Measurements from ENCODE around the gene MAOB.
A peak's percentile ranks its signal among the peaks of the same experiment; 100 is the strongest.
"Not testable (repeated sequence)": the region's sequence is repeated elsewhere in the genome, so short reads cannot be mapped to it uniquely, and the experiment has no call there.

The MAOB gene

DNA sequence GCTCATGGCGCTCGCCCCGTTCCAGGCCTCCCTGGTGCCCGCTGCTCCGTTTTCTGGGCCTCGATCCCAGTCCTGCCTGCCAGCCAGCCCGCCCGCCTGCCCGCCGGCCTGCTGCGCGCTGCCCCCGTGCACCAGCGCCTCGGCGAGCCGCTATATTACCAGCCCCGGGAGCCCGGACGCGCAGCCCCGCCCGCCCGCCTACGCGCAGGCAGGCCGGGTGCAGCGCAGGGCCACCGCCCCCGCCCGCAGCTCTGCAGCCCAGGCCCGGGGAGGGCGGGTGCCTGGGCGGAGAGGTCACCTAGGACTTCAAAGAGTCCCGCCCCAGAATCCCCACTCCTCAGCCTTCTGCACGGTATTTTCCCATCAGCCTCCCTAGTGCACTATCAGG, at the start of gene MAOB:
TSS of gene MAOB (minus strand) at position 157 of the 388 bp plus-strand sequence. CDS start at position 6, 151 bp downstream.
- DNase-seq (ENCODE audit: low spot score) = peak; percentile 33

DNA sequence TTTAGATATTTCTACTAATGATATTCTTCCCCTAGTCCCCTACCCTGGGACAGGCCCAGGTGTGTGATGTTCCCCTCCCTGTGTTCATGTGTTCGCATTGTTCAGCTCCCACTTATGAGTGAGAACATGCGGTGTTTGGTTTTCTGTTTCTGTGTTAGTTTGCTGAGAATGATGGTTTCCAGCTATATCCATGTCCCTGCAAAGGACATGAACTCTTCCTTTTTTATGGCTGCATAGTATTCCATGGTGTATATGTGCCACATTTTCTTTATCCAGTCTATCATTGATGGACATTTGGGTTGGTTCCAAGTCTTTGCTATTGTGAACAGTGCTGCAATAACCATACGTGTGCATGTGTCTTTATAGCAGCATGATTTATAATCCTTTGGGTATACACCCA, 39.8 kb upstream of the MAOB start:
- not testable (repeated sequence) for DNase-seq (ENCODE audit: low spot score)

GRCh38 chrX:43910772-43911171, 28.5 kb upstream of the MAOB start:
- not testable (repeated sequence) for DNase-seq (ENCODE audit: low spot score)

GRCh38 chrX:43910012-43910411, 27.8 kb upstream of the MAOB start:
- DNase-seq (ENCODE audit: low spot score) = no peak

GRCh38 chrX:43909141-43909540, 26.9 kb upstream of the MAOB start:
- no peak for DNase-seq (ENCODE audit: low spot score)

- no peak for DNase-seq (ENCODE audit: low spot score)
Measured at GRCh38 chrX:43899878-43900815, 17.9 kb upstream of the MAOB start.

DNA sequence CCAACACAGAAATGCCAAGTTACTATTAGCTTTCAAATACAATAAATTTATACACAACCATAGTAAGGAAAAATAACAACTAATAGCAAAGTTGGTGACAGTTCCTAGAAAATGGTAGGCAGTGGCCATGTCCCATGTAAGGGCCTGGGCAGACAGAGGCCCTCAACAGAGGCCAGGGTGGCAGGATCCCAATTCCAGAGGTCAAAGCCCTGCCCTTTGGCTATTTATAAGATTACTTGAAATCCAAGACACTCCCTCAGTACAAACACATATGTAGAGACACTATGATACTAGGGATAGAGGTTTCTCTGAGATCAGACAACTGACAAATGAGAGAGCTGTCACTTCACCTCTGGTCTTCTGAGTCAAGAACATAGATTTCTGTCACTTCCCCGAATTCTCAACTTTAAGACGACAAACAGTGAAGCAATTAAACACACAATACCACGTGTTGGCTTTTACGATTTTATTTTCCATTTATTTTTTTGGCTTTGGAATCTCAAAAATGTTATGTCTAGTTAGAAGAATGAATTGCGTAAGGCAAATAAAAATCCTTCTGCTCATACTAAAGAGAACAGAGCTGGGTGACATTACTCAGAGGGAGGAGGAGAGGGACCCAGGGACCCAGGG, 16.3 kb upstream of the MAOB start:
- DNase-seq (ENCODE audit: low spot score) = no peak

GRCh38 chrX:43897290-43897689, 15.0 kb upstream of the MAOB start:
- DNase-seq (ENCODE audit: low spot score) = no peak

GRCh38 chrX:43892336-43892870, 10.2 kb upstream of the MAOB start:
- DNase-seq (ENCODE audit: low spot score) = no peak

DNA sequence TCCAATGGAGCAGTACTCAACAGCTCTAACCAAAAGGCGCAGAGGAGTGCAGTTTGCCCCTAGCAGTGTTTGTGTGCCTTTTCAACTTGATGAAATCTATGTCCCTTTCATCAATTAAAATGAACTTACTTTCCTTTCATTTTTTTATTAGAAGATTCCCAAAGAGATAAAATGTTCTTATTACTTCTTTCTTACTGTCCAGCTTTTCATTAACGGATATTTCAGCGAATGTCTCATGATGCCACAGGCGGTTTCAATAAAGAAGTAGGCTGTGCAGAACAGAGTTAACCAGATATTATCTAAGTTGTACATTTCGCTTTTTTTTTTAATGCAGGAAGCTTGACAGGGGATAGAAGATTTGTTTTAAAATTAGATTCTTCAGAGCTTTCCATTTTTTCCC, 3.4 kb upstream of the MAOB start:
- DNase-seq (ENCODE audit: low spot score) = no peak

DNA sequence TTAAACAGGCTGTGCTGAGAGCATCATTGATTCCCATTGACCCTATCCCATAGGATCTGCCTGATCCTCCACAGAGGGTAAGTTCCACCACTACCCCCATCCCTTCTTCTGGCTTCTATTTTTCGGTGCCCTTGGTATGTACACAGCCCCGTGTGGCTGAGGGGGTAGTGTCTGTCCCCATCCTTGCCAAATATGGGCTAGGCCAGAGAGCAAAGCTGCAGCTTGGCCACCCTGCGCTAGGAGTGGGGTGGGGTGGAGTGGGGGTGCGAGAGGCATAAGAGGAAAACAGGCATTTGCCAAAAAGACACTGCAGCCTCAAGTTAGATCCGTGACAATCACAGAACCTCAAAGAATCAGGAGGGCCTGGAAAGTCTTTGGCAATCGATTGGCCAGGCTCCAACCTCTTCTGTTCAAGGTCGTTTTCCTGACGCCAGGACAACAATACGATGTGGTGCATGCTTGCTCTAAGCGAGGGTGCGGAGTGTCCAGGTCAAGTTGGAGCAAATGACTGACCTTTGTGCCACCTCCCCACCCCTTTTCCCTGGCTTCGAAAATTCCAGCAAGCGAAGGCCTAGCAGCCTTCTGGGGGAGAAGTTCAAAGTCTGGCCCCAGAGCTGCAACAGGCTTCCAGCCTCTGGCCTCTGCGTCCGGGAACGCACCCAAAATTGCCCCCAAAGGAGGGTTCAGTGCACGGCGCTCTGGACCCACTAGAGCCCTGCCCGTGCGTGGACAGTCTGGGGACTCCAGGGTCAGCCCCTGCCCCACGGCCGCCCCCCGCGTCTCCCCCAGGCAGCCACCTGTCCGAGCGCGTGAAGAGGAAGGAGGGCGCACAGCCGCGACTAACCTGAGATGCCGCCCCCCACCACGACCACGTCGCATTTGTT, 598 bp downstream of the MAOB start:
- no peak for DNase-seq (ENCODE audit: low spot score)

DNA sequence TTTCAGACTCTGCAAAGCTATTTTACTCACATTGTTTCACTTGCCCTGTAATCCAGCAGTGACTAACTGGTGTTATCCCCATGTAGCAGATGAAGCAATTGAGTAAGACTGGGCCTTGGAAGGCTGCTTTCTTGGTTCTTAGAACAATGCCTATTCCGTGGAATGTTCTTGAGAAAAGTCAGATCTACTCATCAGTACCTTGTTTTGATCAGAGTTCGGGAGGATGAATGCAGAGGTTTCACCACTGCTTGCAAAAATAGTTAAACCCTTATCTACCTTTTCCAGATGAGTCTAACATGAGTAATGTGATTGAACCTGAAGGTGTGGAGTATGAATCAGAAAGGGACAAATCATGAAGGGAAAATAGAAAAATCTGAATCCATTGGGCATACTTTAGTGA, 1.8 kb downstream of the MAOB start:
- DNase-seq (ENCODE audit: low spot score) = no peak

DNA sequence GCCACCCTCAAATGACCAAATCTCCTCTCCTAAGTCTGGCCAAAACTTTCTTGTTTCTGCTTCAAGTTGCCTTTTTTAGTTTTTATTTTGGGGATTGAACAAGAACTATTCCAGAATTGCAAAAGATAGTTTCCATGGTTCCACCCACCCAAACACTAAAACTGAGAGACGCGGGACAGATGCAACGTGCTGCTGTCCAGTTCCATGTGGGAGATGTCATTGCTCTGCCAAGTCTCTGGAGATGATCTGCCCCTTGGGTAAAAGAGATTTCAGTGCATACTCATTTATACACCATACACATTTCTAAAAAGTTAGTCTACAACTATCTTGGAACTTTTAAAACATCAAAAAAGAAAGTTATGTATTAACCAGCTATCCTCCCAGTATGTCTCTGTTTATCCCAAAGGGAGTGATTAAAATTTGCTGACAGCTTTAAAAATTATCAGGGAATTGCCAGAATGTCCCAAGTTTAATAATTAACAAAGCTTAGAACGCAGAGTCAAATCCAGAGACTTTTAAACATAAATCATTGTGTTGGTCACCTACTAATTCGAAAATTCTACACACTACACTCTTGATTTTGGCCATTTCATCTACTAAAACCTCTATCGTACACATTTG, 3.2 kb downstream of the MAOB start:
- DNase-seq (ENCODE audit: low spot score) = no peak

DNA sequence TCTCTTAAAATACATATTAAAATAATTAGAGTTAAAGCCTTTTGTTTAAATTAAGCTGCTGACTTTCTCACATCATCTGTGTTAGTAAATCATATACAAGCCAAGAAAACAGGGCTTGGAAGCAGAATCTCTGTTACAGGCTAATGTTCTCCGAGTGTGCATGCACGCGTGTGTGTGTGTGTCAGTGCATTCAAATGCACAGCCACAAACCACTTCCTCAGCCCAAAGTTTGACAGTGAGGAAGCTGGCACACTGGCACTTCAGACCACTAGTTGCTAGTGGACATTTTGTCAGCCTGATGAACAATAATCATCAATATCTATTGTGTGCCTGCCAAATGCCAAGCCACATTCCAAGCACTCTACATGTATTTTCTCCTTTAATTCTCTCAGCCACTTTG, 5.6 kb downstream of the MAOB start:
- no peak for DNase-seq (ENCODE audit: low spot score)

- no peak for DNase-seq (ENCODE audit: low spot score)
Measured at GRCh38 chrX:43870758-43871419, 11.4 kb downstream of the MAOB start.

- DNase-seq (ENCODE audit: low spot score) = no peak
Measured at GRCh38 chrX:43870011-43870410, 12.2 kb downstream of the MAOB start.

- no peak for DNase-seq (ENCODE audit: low spot score)
Measured at GRCh38 chrX:43868791-43869190, 13.5 kb downstream of the MAOB start.

DNA sequence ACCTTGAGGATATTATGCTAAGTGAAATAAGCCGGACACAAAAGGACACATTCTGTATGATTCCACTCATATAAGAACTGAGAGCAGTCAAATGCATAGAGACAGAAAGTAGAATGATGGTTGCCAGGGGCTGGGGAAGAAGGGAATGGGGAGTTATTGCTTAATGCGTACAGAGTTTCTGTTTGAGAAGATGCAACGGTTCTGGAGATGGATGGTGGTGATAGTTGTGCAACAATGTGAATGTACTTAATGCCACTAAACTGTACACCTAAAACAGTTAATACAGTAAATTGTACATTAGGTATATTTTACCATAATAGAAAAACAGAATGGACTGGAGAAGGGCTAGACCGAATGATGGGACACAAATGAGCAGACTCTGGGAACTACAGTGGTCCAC, 15.8 kb downstream of the MAOB start:
- DNase-seq (ENCODE audit: low spot score) = no peak

DNA sequence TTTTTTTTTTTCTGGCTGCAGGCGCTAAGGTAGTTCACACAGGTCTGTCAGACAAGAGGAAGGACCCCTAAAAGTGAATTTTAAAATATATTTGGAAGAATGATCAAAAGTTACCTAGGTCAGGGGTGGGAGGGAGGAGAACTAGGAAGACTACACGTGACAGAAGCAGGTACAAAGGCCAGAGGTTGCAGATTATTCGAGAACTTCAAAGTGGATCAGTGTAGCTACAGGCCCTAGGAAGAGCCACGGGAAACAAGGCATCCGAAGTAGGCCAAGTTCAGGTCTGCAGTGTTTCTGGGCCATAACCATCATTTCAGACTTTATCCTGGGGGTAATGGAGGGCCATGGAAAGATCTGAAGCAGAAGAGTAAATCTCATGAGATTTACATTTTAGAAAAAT, 16.5 kb downstream of the MAOB start:
- DNase-seq (ENCODE audit: low spot score) = no peak

DNA sequence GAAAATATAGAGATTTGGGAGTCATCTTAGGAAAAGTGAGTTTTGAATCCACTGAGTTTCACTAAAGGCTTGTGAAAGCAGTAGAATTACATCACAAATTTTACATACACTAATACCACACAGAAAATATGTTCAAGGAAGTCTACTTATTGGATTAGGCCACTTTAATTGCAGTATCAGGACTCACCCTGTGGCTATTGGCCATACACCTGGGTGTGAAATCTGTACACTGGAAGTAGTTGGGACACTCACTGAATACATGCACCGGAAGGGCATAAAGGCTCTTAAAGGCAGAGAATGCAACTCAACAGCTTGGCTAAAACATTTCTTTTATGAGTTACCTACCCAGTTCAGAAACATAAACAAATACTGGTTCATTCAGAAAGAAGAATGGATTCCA, 19.8 kb downstream of the MAOB start:
- no peak for DNase-seq (ENCODE audit: low spot score)

DNA sequence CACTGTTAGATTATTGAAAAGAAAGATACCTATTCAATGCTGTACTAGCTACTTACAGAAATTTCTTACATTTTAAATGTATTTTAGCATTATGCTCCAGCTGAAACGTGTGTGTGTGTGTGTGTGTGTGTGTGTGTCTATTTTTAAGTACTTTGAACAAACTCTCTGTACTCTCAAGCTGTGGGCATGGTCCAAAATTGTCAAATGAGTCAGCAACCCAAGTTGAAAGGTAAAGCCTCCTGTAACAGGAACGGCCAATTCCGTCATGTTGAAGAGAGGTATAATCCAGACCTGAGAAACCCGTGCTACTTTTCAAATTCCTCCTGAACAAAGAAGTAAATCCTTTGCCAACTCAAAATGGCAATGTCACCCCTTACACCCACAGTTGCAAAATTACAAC, 20.5 kb downstream of the MAOB start:
- DNase-seq (ENCODE audit: low spot score) = no peak
